Muscle layer of duodenum (tissue), 2 donors: Measurements from ENCODE around the gene ATF5.

Experiments
- H3K27ac ChIP-seq: one replicate; pipeline ENCODE4 v1.7.0; 2013; ENCODE audit warnings: mild to moderate bottlenecking, low read length
- H3K27me3 ChIP-seq: one replicate; pipeline ENCODE4 v1.7.0; 2013; ENCODE audit warnings: low read depth, mild to moderate bottlenecking, control low read depth, low read length
- H3K36me3 ChIP-seq, 2 donors: one replicate each; pipeline ENCODE4 v1.7.0; 2013; ENCODE audit warnings: low read length in 2 of 2, control low read depth in 1 of 2, mild to moderate bottlenecking in 1 of 2; ENCODE audit not compliant: insufficient read depth in 2 of 2, control insufficient read depth in 1 of 2
- H3K4me1 ChIP-seq, 2 donors: one replicate each; pipeline ENCODE4 v1.7.0; 2013; ENCODE audit warnings: low read length in 2 of 2, mild to moderate bottlenecking in 2 of 2, control low read depth in 1 of 2, moderate library complexity in 1 of 2; ENCODE audit not compliant: insufficient read depth in 2 of 2, control insufficient read depth in 1 of 2
- H3K4me3 ChIP-seq, 2 donors: one replicate each; pipeline ENCODE4 v1.7.0; 2013; ENCODE audit warnings: low read length in 2 of 2, low read depth in 1 of 2, mild to moderate bottlenecking in 1 of 2
- H3K9me3 ChIP-seq, 2 donors: one replicate each; pipeline ENCODE4 v1.7.0; 2013; ENCODE audit warnings: low read length in 2 of 2, control low read depth in 1 of 2, mild to moderate bottlenecking in 1 of 2; ENCODE audit not compliant: control insufficient read depth in 1 of 2
- donor health status: healthy.

ATF5 gene

GRCh38 chr19:49895566-49896297 lies 33.3 kb upstream of the ATF5 start:
- Histone ChIP-seq H3K4me1 (no peaks in the 10 kb centered on the region), H3K9me3 (no peaks in the 10 kb centered on the region), H3K36me3 (no peaks in the 10 kb centered on the region), H3K27ac (no peak overlapping the region), H3K4me3 (no peak overlapping the region), H3K27me3 (no peaks in the 10 kb centered on the region)

GRCh38 chr19:49896863-49897621 lies 32.0 kb upstream of the ATF5 start, which contains the start of gene IL4I1:
IL4I1 (minus strand) TSS chr19:49896887; CDS start chr19:49896160, 727 bp downstream.
- peak within 1 kb of the TSS in 1 of 2 donors; percentile 7 for H3K4me3 ChIP-seq

GRCh38 chr19:49904136-49904535 lies 24.9 kb upstream of the ATF5 start:
- Histone ChIP-seq H3K4me1 (no peaks in the 10 kb centered on the region), H3K27me3 (no peaks in the 10 kb centered on the region), H3K4me3 (no peak overlapping the region), H3K9me3 (no peaks in the 10 kb centered on the region), H3K27ac (no peak overlapping the region), H3K36me3 (peaks cover 4 to 26% of the 10 kb centered on the region in 2 donors)

More at GRCh38 chr19:49896863-49897621, 32.0 kb upstream of the ATF5 start, which contains the start of gene IL4I1:
- H3K36me3 ChIP-seq = no peaks in the 10 kb centered on the region
- no peaks in the 10 kb centered on the region for H3K9me3 ChIP-seq
- H3K27ac ChIP-seq = peak within 1 kb of the TSS; percentile 60
- H3K27me3 ChIP-seq = no peaks in the 10 kb centered on the region
- H3K4me1 ChIP-seq = no peaks in the 10 kb centered on the region

- H3K9me3 ChIP-seq = no peaks in the 10 kb centered on the region
- peaks cover 7 to 38% of the 10 kb centered on the region in 2 donors for H3K36me3 ChIP-seq
- no peak overlapping the region for H3K27ac ChIP-seq
- H3K27me3 ChIP-seq = no peaks in the 10 kb centered on the region
- peaks cover 3 to 9% of the 10 kb centered on the region in 2 donors for H3K4me1 ChIP-seq
- H3K4me3 ChIP-seq = no peak overlapping the region
Observed at GRCh38 chr19:49906879-49907564, 22.0 kb upstream of the ATF5 start.

- Histone ChIP-seq H3K27ac (no peak overlapping the region), H3K9me3 (no peaks in the 10 kb centered on the region), H3K27me3 (no peaks in the 10 kb centered on the region), H3K4me3 (no peak overlapping the region), H3K4me1 (peaks cover 3 to 11% of the 10 kb centered on the region in 2 donors), H3K36me3 (peaks cover 7 to 38% of the 10 kb centered on the region in 2 donors)
Observed at GRCh38 chr19:49907745-49908446, 21.1 kb upstream of the ATF5 start.

GRCh38 chr19:49908480-49909420 lies 20.3 kb upstream of the ATF5 start:
- Histone ChIP-seq H3K4me1 (peaks cover 3 to 13% of the 10 kb centered on the region in 2 donors), H3K4me3 (no peak overlapping the region), H3K36me3 (peaks cover 7 to 43% of the 10 kb centered on the region in 2 donors), H3K27me3 (no peaks in the 10 kb centered on the region), H3K27ac (no peak overlapping the region), H3K9me3 (no peaks in the 10 kb centered on the region)

GRCh38 chr19:49910179-49910578 lies 18.8 kb upstream of the ATF5 start:
- Histone ChIP-seq H3K9me3 (no peaks in the 10 kb centered on the region), H3K36me3 (peaks cover 7 to 51% of the 10 kb centered on the region in 2 donors), H3K4me1 (peaks cover 3 to 13% of the 10 kb centered on the region in 2 donors), H3K4me3 (no peak overlapping the region), H3K27me3 (no peaks in the 10 kb centered on the region), H3K27ac (no peak overlapping the region)

GRCh38 chr19:49911381-49912145 lies 17.4 kb upstream of the ATF5 start:
- Histone ChIP-seq H3K27ac (no peak overlapping the region), H3K4me1 (peaks cover 3 to 13% of the 10 kb centered on the region in 2 donors), H3K36me3 (peaks cover 7 to 57% of the 10 kb centered on the region in 2 donors), H3K27me3 (no peaks in the 10 kb centered on the region), H3K4me3 (no peak overlapping the region), H3K9me3 (no peaks in the 10 kb centered on the region)

GRCh38 chr19:49912965-49913685 lies 15.9 kb upstream of the ATF5 start:
- Histone ChIP-seq H3K27me3 (no peaks in the 10 kb centered on the region), H3K4me3 (no peak overlapping the region), H3K9me3 (no peaks in the 10 kb centered on the region), H3K27ac (no peak overlapping the region), H3K4me1 (peaks cover 3 to 13% of the 10 kb centered on the region in 2 donors), H3K36me3 (peaks cover 3 to 45% of the 10 kb centered on the region in 2 donors)
